Measurements from ENCODE around the gene DBNDD1.

DBNDD1 gene

GRCh38 chr16:89988951-89989350 is 30.3 kb downstream of the DBNDD1 start:
- Histone ChIP-seq H3K4me1 (ENCODE audit: control insufficient read depth, insufficient read depth, low read length) (no peaks in the 10 kb centered on the region), H3K9me3 (ENCODE audit: control insufficient read depth, insufficient read depth, low read depth, low read length) (no peaks in the 10 kb centered on the region), H3K27ac (ENCODE audit: extremely low read depth, low read depth, low read length) (no peak overlapping the region), H3K4me3 (ENCODE audit: low read depth, low read length) (no peak overlapping the region), H3K36me3 (ENCODE audit: control insufficient read depth in 2 of 2, insufficient read depth in 1 of 2, low read length in 2 of 2) (peaks cover 27 to 88% of the 10 kb centered on the region in 2 experiments)
- TF ChIP-seq ZNF404 (tag by site-specific recombination; IDR thresholded peaks at IDR 0.05) (no peak), ZNF121 (tag by site-specific recombination; IDR thresholded peaks at IDR 0.05) (no peak), ZNF488 (tag by site-specific recombination; IDR thresholded peaks at IDR 0.05) (no peak), ZNF777 (tag by site-specific recombination; IDR thresholded peaks at IDR 0.05; ENCODE audit: borderline replicate concordance) (no peak), ZNF701 (tag by site-specific recombination; IDR thresholded peaks at IDR 0.05) (no peak), ZNF621 (tag by site-specific recombination; IDR thresholded peaks at IDR 0.05) (no peak), ZBTB1 (tag by site-specific recombination; IDR thresholded peaks at IDR 0.05) (no peak), ZBTB20 (tag by site-specific recombination; IDR thresholded peaks at IDR 0.05) (no peak), FEZF1 (tag by site-specific recombination; IDR thresholded peaks at IDR 0.05) (no peak), ZNF792 (tag by site-specific recombination; IDR thresholded peaks at IDR 0.05) (no peak), ZNF350 (tag by site-specific recombination; IDR thresholded peaks at IDR 0.05) (no peak), ZNF391 (tag by site-specific recombination; IDR thresholded peaks at IDR 0.05; ENCODE audit: borderline replicate concordance, low read depth) (no peak), HOXA7 (CRISPR knock-in tag; IDR thresholded peaks at IDR 0.05; ENCODE audit: borderline replicate concordance) (no peak), WT1 (tag by site-specific recombination; IDR thresholded peaks at IDR 0.05) (no peak), ZNF426 (tag by site-specific recombination; IDR thresholded peaks at IDR 0.05) (no peak)
- ChIA-PET CTCF (no interaction called here), POLR2A (no interaction called here)

- ChIA-PET POLR2A (interaction anchor here (0.9 kb wide), 1 partner anchor 15 kb away, joined by 6 read pairs; no protein-coding TSS in a partner anchor), CTCF (no interaction called here)
- Histone ChIP-seq H3K27ac (ENCODE audit: extremely low read depth, low read depth, low read length) (no peak overlapping the region), H3K36me3 (ENCODE audit: control insufficient read depth in 2 of 2, insufficient read depth in 1 of 2, low read length in 2 of 2) (peaks cover 42 to 87% of the 10 kb centered on the region in 2 experiments), H3K4me3 (ENCODE audit: low read depth, low read length) (no peak overlapping the region), H3K9me3 (ENCODE audit: control insufficient read depth, insufficient read depth, low read depth, low read length) (no peaks in the 10 kb centered on the region), H3K4me1 (ENCODE audit: control insufficient read depth, insufficient read depth, low read length) (no peaks in the 10 kb centered on the region)
- no peak for TF ChIP-seq ZNF768 (tag by site-specific recombination; IDR thresholded peaks at IDR 0.05)
- TF ChIP-seq ZNF302 (tag by site-specific recombination; IDR thresholded peaks at IDR 0.05; ENCODE audit: low read depth) = no peak
- no peak for TF ChIP-seq ZSCAN5A (tag by site-specific recombination; IDR thresholded peaks at IDR 0.05)
- no peak for TF ChIP-seq ZBTB20 (tag by site-specific recombination; IDR thresholded peaks at IDR 0.05)
- TF ChIP-seq PRDM6 (tag by site-specific recombination; IDR thresholded peaks at IDR 0.05) = no peak
- no peak for TF ChIP-seq ZNF433 (tag by site-specific recombination; IDR thresholded peaks at IDR 0.05; ENCODE audit: low read depth)
- no peak for TF ChIP-seq YY2 (tag by site-specific recombination; IDR thresholded peaks at IDR 0.05)
- no peak for TF ChIP-seq SCRT2 (tag by site-specific recombination; IDR thresholded peaks at IDR 0.05)
- TF ChIP-seq ZNF692 (tag by site-specific recombination; IDR thresholded peaks at IDR 0.05) = no peak
- no peak for TF ChIP-seq KLF1 (tag by site-specific recombination; IDR thresholded peaks at IDR 0.05)
- TF ChIP-seq ZNF843 (tag by site-specific recombination; IDR thresholded peaks at IDR 0.05) = no peak
- TF ChIP-seq INSM2 (tag by site-specific recombination; IDR thresholded peaks at IDR 0.05) = no peak
- no peak for TF ChIP-seq WT1 (tag by site-specific recombination; IDR thresholded peaks at IDR 0.05)
- TF ChIP-seq ZNF629 (tag by site-specific recombination; IDR thresholded peaks at IDR 0.05) = no peak
- TF ChIP-seq ZNF514 (tag by site-specific recombination; IDR thresholded peaks at IDR 0.05) = no peak
- no peak for TF ChIP-seq ZBTB48 (tag by site-specific recombination; IDR thresholded peaks at IDR 0.05)
- no peak for TF ChIP-seq ZNF530 (tag by site-specific recombination; IDR thresholded peaks at IDR 0.05; ENCODE audit: low read depth)
- TF ChIP-seq TCF7L2 (IDR thresholded peaks at IDR 0.05; ENCODE audit: borderline replicate concordance, low read depth, low read length) = no peak
- TF ChIP-seq ZXDB (tag by site-specific recombination; IDR thresholded peaks at IDR 0.05) = no peak
These were observed 32.1 kb downstream of the DBNDD1 start for GRCh38 chr16:89987169-89987568.

All from HEK293 (cell line).